A673 (cell line): Measurements from ENCODE around the gene FHL2. TPM values are rescaled to one million over a fixed set of nuclear protein-coding genes. Genes with fewer than 3 reads are reported as not detected.

ENCODE experiments used
- BruUV-seq: library from RNA; stranded (reverse); fragments of 400-500 nt; replicated peaks from 2 replicates; lab custom pipeline; 2021; lab: Mats Ljungman, UMichigan
- CTCF ChIA-PET: fragments of 300-600 bp; sonication (Branson Sonifier 250); formaldehyde crosslinking; loops from one replicate; lab custom pipeline; 2022; ENCODE audit warnings: antibody characterized with exemption; lab: Charles Lee
- POLR2A ChIA-PET: fragments of 300-600 bp; sonication (Branson Sonifier 250); formaldehyde crosslinking; loops from one replicate; lab custom pipeline; 2022; ENCODE audit warnings: antibody characterized with exemption; ENCODE audit not compliant: low non-redundant PET; lab: Charles Lee
- DNase-seq: peaks from one replicate; pipeline ENCODE4 v3.0.0-alpha.2; 2015; ENCODE audit warnings: low spot score
- H3K27ac ChIP-seq: fragments of 200-600 bp; sonication (generic); 2 replicates; pipeline ENCODE4 v1.5.1; 2016; ENCODE audit warnings: mixed run types, low read depth, mild to moderate bottlenecking, mixed read lengths, antibody characterized with exemption, low read length; ENCODE audit not compliant: poor library complexity, severe bottlenecking
- H3K27me3 ChIP-seq: fragments of 200-600 bp; sonication (generic); replicated peaks from 2 replicates; pipeline ENCODE4 v1.6.1; 2017; ENCODE audit warnings: mixed run types, low read depth, mild to moderate bottlenecking, mixed read lengths, antibody characterized with exemption, low read length; ENCODE audit not compliant: insufficient read depth, poor library complexity
- H3K36me3 ChIP-seq: fragments of 200-600 bp; sonication (generic); 2 replicates; pipeline ENCODE4 v1.6.1; 2016; ENCODE audit warnings: mixed run types, mild to moderate bottlenecking, mixed read lengths, antibody characterized with exemption, low read length; ENCODE audit not compliant: insufficient read depth, poor library complexity, severe bottlenecking
- H3K4me1 ChIP-seq: fragments of 200-600 bp; sonication (generic); 2 replicates; pipeline ENCODE4 v1.6.1; 2017; ENCODE audit warnings: mixed run types, mild to moderate bottlenecking, mixed read lengths, antibody characterized with exemption, low read length; ENCODE audit not compliant: insufficient read depth, poor library complexity, severe bottlenecking
- H3K4me3 ChIP-seq: fragments of 200-600 bp; sonication (generic); 2 replicates; pipeline ENCODE4 v1.5.1; 2016; ENCODE audit warnings: low read depth, mixed run types, mild to moderate bottlenecking, mixed read lengths, low read length; ENCODE audit not compliant: poor library complexity, severe bottlenecking
- H3K9me3 ChIP-seq: fragments of 200-600 bp; sonication (generic); 2 replicates; pipeline ENCODE4 v1.6.1; 2016; ENCODE audit warnings: mixed run types, low read depth, mild to moderate bottlenecking, mixed read lengths, antibody characterized with exemption, low read length; ENCODE audit not compliant: poor library complexity, severe bottlenecking
- CTCF ChIP-seq: fragments of 300-800, 200-600 bp; sonication (generic); conservative IDR thresholded peaks from 2 replicates; pipeline ENCODE4 v1.5.1; 2017; ENCODE audit warnings: low read depth, mild to moderate bottlenecking, antibody characterized with exemption, low read length, moderate library complexity, mixed read lengths
- EZH2 ChIP-seq: fragments of 200-600 bp; sonication (generic); IDR thresholded peaks from 2 replicates; pipeline ENCODE4 v1.6.1; 2017; ENCODE audit warnings: borderline replicate concordance, low read depth, mild to moderate bottlenecking, mixed read lengths, antibody characterized with exemption, low read length; ENCODE audit not compliant: poor library complexity, severe bottlenecking
- intact Hi-C: fragments of 100-400 bp; cut with micrococcal nuclease; formaldehyde crosslinking; loops from one replicate; pipeline ENCODE4 v1.10.0; 2022; ENCODE audit not compliant: unreplicated experiment
- total RNA-seq: library from RNA; stranded (reverse); gene quantifications from 2 replicates; pipeline ENCODE4 v1.2.3, GENCODE V29; 2021

FHL2 gene
- total RNA-seq, 1 experiment from 2014 or later = 4.7 TPM

- Histone ChIP-seq H3K27me3 (no peaks in the 10 kb centered on the region), H3K27ac (no peak overlapping the region), H3K4me3 (no peak overlapping the region), H3K4me1 (no peaks in the 10 kb centered on the region), H3K9me3 (no peaks in the 10 kb centered on the region), H3K36me3 (no peaks in the 10 kb centered on the region)
- no TSS peak for BruUV-seq
- TF ChIP-seq EZH2 = no peak
- no peak for TF ChIP-seq CTCF
- POLR2A ChIA-PET = no interaction called here
- intact Hi-C loops = loop anchor here (2.0 kb wide), 1 partner anchor 1172 kb away; no protein-coding TSS in a partner anchor
- DNase-seq = no peak
- CTCF ChIA-PET = no interaction called here
Measured at GRCh38 chr2:105371156-105371555, 27.7 kb downstream of the FHL2 start.

- peak; percentile 91 for DNase-seq
- Histone ChIP-seq H3K36me3 (no peaks in the 10 kb centered on the region), H3K4me1 (no peaks in the 10 kb centered on the region), H3K27ac (no peak overlapping the region), H3K27me3 (no peaks in the 10 kb centered on the region), H3K4me3 (no peak overlapping the region), H3K9me3 (no peaks in the 10 kb centered on the region)
- no TSS peak for BruUV-seq
- TF ChIP-seq EZH2 = no peak
- TF ChIP-seq CTCF = peak; percentile 86
- POLR2A ChIA-PET = no interaction called here
- CTCF ChIA-PET = no interaction called here
- intact Hi-C loops = loop anchor here (1.0 to 10.0 kb wide), 4 partner anchors 151 to 1173 kb away; no protein-coding TSS in a partner anchor
Measured at GRCh38 chr2:105369777-105370690, 28.8 kb downstream of the FHL2 start.

- TF ChIP-seq EZH2 (no peak), CTCF (no peak)
- BruUV-seq = no TSS peak
- no peaks in the 10 kb centered on the region for H3K4me1 ChIP-seq
- H3K27ac ChIP-seq = no peak overlapping the region
- CTCF ChIA-PET = no interaction called here
- no peaks in the 10 kb centered on the region for H3K27me3 ChIP-seq
- DNase-seq = no peak
- POLR2A ChIA-PET = no interaction called here
- intact Hi-C loops = loop anchor here (1.0 to 10.0 kb wide), 2 partner anchors 176 to 716 kb away; no protein-coding TSS in a partner anchor
- no peaks in the 10 kb centered on the region for H3K36me3 ChIP-seq
- no peaks in the 10 kb centered on the region for H3K9me3 ChIP-seq
- H3K4me3 ChIP-seq = no peak overlapping the region
Measured at GRCh38 chr2:105368759-105369408, 30.0 kb downstream of the FHL2 start.
